Superior temporal gyrus (tissue), 1 donor: ENCODE results near the gene CTNNA1.
"Not testable (repeated sequence)": the region's sequence is repeated elsewhere in the genome, so short reads cannot be mapped to it uniquely, and the experiment has no call there.

Experiments
- DNase-seq: peaks from one replicate; pipeline ENCODE4 v3.0.0-alpha.2; 2016; ENCODE audit errors: extremely low spot score

The CTNNA1 gene

DNA sequence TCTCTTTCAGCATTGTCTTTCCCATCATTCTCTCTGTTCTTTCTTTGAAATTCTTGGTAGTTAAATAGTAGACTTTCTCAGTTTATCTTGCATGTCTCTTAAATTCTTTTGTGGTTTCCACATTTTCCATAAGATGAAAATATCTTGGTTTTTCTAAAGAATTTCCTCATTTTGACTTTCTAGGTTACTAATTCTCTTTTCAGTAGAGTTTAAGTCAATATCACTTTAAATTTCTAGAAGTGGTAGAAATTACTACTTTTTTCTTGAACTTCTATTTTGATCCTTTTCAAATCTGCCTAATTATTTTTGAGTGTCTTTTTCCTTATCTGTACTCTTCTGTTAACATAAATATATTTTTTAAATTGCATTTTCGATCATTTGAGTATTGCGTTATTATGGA, 145.5 kb downstream of the CTNNA1 start:
- DNase-seq, result no peak

- no peak for DNase-seq
Observed at GRCh38 chr5:138900281-138900965, 147.2 kb downstream of the CTNNA1 start.

GRCh38 chr5:138901716-138902115, 148.5 kb downstream of the CTNNA1 start:
- DNase-seq, result peak; percentile 70

- DNase-seq, result no peak
Observed at GRCh38 chr5:138903130-138903775, 150.0 kb downstream of the CTNNA1 start.

DNA sequence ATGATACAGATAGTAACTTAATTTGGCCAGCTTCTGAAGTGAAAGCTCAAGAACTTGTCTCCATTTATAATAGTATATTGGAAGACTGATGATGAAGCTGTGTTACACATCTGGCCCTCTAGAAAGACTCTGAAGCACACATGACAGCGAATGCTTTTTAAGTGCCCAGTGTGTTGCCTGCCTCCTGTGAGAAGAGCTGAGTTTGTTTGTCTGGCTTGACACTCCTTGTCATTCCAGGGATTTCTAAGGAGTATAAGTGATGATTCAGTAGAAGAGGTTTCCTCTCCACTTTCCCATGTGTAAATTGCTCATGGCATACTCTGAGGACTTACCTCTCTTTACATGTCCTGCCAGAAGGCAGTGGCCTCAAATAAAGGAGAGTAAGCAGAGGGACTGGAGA, 152.3 kb downstream of the CTNNA1 start:
- no peak for DNase-seq

- DNase-seq, result no peak
Observed at GRCh38 chr5:138909734-138910133, 156.5 kb downstream of the CTNNA1 start.

- DNase-seq, result no peak
Observed at GRCh38 chr5:138910546-138911185, 157.4 kb downstream of the CTNNA1 start.

DNA sequence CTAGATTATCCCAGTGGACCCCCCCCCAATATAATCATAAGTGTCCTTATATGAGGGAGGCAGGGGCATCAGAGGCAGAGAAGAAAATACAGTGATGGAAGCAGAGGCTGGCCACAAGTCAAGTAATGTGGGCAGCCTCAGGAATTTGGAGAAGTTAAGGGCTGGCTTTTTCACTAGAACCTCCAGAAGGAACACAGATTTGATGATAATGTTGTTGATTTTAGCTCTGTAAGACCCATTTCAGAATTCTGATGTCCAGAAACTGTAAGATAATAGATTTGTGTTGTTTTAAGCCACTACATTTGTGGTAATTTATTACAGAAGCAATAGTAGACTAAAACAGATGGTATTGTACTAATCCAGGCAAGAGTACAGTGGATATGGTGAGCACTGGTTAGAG, 158.2 kb downstream of the CTNNA1 start:
- no peak for DNase-seq

DNA sequence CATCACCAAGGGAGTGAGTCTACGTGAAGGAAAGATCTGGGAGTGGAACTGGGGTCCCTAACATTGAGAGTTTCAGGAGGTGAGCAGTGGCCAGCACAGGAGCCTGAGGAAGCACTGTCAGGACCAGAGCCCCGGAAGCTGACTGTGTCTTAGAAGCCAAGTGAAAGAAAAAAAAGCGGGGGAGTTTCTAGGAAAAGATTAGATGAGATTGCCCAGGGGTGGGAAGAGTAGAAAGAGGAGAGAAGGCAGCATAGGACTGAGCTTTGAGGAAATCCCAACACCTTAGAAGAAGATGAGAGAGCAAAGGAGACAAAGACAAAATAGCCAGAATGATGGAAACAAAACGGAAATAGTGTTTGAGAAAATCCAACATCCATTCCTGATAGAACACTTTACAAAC, 158.9 kb downstream of the CTNNA1 start:
- DNase-seq, result no peak

- no peak for DNase-seq
Observed at GRCh38 chr5:138913773-138914172, 160.5 kb downstream of the CTNNA1 start.

GRCh38 chr5:138914338-138914737, 161.1 kb downstream of the CTNNA1 start:
- DNase-seq, result no peak

GRCh38 chr5:138918686-138919085, 165.5 kb downstream of the CTNNA1 start:
- no peak for DNase-seq

DNA sequence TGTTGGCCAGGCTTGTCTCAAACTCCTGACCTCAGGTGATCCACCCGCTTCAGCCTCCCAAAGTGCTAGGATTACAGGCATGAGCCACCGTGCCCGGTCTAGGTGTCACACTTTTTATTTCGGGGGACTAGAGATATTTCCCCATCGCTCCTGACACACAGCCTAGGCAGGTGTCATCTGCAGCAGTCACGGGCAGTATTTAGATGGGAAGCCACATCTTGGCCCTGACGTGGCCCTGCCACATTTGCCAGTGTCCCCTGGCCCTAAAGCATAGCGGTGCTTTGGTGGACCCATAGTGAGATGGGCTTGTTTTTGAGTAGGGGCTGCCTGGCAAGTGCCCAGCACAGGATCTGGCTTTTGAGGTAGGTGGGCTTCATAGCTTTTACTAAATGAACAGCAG, 167.0 kb downstream of the CTNNA1 start:
- no peak for DNase-seq

- DNase-seq, result not testable (repeated sequence)
Observed at GRCh38 chr5:138921362-138921761, 168.1 kb downstream of the CTNNA1 start.

- no peak for DNase-seq
Observed at GRCh38 chr5:138922494-138922893, 169.3 kb downstream of the CTNNA1 start.

GRCh38 chr5:138925090-138925635, 171.9 kb downstream of the CTNNA1 start:
- DNase-seq, result no peak

DNA sequence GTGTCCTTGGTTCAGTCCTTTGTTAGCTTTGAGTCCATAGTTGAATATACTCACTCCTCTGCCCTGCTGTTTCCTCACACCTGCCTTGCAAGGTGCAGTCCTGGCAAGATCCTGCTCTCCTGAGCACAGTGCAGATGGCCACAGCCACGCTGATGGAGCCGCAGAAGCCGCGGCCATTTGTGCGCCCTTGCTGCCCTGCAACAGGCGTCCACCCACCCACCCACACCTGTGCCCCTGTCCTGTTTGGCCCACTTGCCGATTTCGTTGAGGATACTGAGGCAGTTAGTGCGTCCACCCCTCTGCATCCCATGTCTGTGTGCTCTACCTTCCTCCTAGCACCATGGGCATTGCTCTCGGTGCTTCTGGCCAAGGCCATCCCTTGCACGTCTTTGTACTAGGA, 173.0 kb downstream of the CTNNA1 start:
- no peak for DNase-seq

DNA sequence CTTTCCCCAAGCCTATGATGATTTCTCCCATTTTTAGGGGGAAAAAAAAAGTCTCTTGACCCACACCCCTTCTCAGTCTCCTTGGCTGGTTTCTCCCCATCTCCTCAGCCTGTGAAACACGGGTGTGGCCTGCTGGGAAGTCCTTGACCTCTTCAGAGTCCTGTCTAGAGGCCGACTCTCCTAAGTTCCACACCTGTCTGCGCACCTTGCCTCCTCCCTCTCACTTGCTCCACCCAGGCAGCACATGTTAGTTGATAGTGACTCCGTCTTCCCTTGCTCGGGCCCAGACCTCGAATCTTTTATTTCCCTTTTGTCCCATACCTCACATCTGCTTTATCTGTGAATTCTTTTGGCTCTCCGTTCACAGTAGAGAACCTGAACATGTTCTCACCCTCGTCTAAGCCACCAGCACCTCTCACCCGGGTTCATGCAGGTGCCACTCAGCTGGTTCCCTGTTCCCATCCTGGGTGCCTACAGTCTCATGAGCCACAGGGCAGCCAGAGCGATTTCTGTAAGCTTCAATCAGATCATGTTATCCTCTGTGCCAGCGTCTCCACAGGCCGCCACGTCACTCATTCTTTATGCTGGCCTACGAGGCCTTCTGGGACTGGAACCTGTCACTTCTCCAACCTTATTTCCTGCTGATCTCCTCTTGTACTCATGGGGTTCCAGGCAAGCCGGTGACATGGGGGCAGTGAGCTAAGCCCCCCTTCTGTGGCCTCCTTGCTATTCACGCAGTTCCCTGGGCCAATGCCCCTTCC, 173.6 kb downstream of the CTNNA1 start:
- DNase-seq, result no peak

DNA sequence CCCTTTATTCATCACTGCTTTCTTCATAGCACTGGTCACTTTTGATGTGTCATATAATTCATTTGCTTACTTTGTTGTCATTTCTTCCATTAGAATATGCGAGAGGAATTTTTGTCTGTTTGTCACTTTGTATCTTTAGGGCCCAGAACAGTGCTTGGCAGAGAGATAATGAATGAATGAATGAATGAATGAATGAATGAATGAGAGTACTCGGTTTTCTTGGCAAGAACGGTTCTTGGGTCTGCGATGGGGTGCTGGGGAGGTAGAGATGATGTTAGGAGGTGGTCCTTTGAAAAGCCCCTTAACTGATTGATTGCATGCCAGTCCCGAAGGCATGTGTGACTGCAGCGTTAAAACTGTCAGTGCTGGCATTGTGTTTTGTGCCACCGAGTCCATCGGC, 174.3 kb downstream of the CTNNA1 start:
- no peak for DNase-seq

DNA sequence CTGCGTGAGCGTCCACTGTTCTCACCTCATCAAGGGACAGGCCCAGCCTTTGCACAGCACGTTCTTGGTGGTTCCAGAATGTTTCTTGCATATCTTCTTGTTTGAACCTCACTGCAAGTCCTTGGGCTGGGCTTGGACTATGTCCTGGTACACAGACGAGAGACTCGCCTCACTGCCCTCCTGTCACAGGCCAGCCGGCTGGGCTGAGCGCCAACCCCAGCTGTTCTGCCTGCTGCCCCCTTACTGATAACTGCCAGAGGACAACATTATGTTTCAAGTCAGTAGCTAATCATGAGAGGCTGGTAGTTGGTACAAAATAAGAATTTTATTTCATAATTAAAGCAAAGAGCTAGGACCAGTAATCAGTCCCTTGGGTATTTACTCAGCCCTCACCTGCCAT, 174.8 kb downstream of the CTNNA1 start:
- peak; percentile 93 for DNase-seq

DNA sequence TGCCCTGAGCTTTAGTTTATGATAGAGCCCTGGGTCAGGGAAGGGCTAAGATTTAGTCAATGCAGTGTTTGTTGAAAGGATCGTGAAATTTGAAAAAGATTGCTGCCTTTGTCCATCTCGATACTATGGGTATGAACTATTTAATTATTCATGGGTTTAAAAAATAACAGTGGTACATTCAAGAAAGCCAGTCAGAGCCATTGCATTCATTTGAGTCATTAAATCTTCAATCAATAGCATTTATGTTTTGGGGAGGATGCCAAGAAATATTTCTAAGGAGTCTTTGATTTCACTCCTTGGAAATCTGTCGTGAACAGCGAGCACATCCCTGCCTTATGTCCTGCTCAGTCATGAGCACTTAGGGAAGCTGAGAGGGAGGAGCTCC, 176.3 kb downstream of the CTNNA1 start:
- no peak for DNase-seq
